K562 (cell line): ENCODE results near the gene GMPR. TPM values are rescaled to one million over a fixed set of nuclear protein-coding genes. Genes with fewer than 3 reads are reported as not detected.

Experiments used
- ASH1L ChIP-seq: fragments of 450-650 bp; IDR thresholded peaks from 2 replicates; pipeline ENCODE4 v1.6.1; 2018; ENCODE audit warnings: borderline replicate concordance, mild to moderate bottlenecking, low read depth; ENCODE audit not compliant: partially characterized antibody
- BRD4 ChIP-seq: fragments of 200-600 bp; sonication (generic); IDR thresholded peaks from 2 replicates; pipeline ENCODE4 v1.6.1; 2017; ENCODE audit warnings: inconsistent platforms
- CHD4 ChIP-seq: fragments of 200-600 bp; sonication (generic); IDR thresholded peaks from 3 replicates; pipeline ENCODE4 v1.6.1; 2012; ENCODE audit warnings: low read depth, mild to moderate bottlenecking, mixed read lengths, low read length, inconsistent platforms; ENCODE audit not compliant: insufficient read depth, insufficient replicate concordance, poor library complexity, severe bottlenecking
- ELF2 ChIP-seq: fragments of 250-450 bp; sonication (Bioruptor Pico); IDR thresholded peaks from 2 replicates; pipeline ENCODE4 v1.5.0; 2021; ENCODE audit warnings: mild to moderate bottlenecking
- MTA1 ChIP-seq: fragments of 450-650 bp; IDR thresholded peaks from 2 replicates; pipeline ENCODE4 v1.6.1; 2017; ENCODE audit warnings: borderline replicate concordance
- MXD1 ChIP-seq: fragments of 250-450 bp; sonication (Bioruptor Pico); IDR thresholded peaks from 2 replicates; pipeline ENCODE4 v1.8.0; 2021; ENCODE audit warnings: borderline replicate concordance, mild to moderate bottlenecking, moderate library complexity; ENCODE audit not compliant: poor library complexity, severe bottlenecking
- RBM39 ChIP-seq: fragments of 200-400 bp; formaldehyde crosslinking; optimal IDR thresholded peaks from 2 replicates; pipeline ENCODE3; 2018; ENCODE audit warnings: low read depth, low read length
- SREBF2 ChIP-seq: sonication (generic); formaldehyde crosslinking; IDR thresholded peaks from 2 replicates; pipeline ENCODE4 v1.4.0; 2020; ENCODE audit warnings: mild to moderate bottlenecking, missing genetic modification reagents
- TCFL5 ChIP-seq: fragments of 250-450 bp; sonication (Bioruptor Pico); conservative IDR thresholded peaks from 2 replicates; pipeline ENCODE4 v1.6.1; 2021; ENCODE audit warnings: mild to moderate bottlenecking, moderate library complexity, matching md5 sums
- ZNF699 ChIP-seq: fragments of 250-450 bp; sonication (Bioruptor Pico); IDR thresholded peaks from 2 replicates; pipeline ENCODE4 v1.8.0; 2021; ENCODE audit warnings: mild to moderate bottlenecking, moderate library complexity; ENCODE audit not compliant: insufficient replicate concordance
- polyA plus RNA-seq, 8 experiments: library from polyadenylated mRNA; depleted of rRNA in 4 of 8; stranded (reverse) in 5 of 8; unstranded in 3 of 8; fragments of >200 nt; fragmentation: Nextera tagmentation in 2 of 8; fragmentation: Illumina TruSeq in 1 of 8; extraction: Ambion mirVana in 2 of 8; extraction: Trizol in 1 of 8; gene quantifications; 2 replicates each; pipeline versions ENCODE4 v1.2.1 to v1.2.3, GENCODE V29; 2011 to 2014; ENCODE audit warnings: inconsistent platforms in 1 of 8, missing spikeins in 1 of 8
- total RNA-seq, 7 experiments: library from RNA; depleted of rRNA in 6 of 7; stranded (reverse); fragments of >200 nt in 6 of 7; fragmentation: Illumina TruSeq in 2 of 7; extraction: Trizol in 2 of 7; gene quantifications; 2 replicates each; pipeline versions ENCODE4 v1.2.1 to v1.2.3, GENCODE V29; 2011 to 2021; ENCODE audit warnings: low replicate concordance in 1 of 7
- TF ChIP-seq, protein P1 (sequence below): sonication (generic); formaldehyde crosslinking; IDR thresholded peaks from 2 replicates; pipeline ENCODE4 v1.8.1; 2023; ENCODE audit warnings: mild to moderate bottlenecking, missing genetic modification reagents, moderate library complexity
- TF ChIP-seq, protein P2 (sequence below): fragments of 250-450 bp; sonication (Bioruptor Pico); IDR thresholded peaks from 2 replicates; pipeline ENCODE4 v1.5.0; 2022; ENCODE audit warnings: mild to moderate bottlenecking
- TF ChIP-seq, protein P3 (sequence below): sonication (generic); IDR thresholded peaks from 2 replicates; pipeline ENCODE4 v1.6.1; 2016
- TF ChIP-seq, protein P4 (sequence below): sonication (generic); formaldehyde crosslinking; IDR thresholded peaks from 2 replicates; pipeline ENCODE4 v1.8.1; 2022; ENCODE audit warnings: missing genetic modification reagents

Gene GMPR
- total and polyA plus RNA-seq, 9 of the 15 experiments (the other 6 are each of a cell fraction or from before 2014, with no cell fraction given) = 34.6 to 83.7 (median 49.8) TPM

- TF ChIP-seq, protein P1, sequence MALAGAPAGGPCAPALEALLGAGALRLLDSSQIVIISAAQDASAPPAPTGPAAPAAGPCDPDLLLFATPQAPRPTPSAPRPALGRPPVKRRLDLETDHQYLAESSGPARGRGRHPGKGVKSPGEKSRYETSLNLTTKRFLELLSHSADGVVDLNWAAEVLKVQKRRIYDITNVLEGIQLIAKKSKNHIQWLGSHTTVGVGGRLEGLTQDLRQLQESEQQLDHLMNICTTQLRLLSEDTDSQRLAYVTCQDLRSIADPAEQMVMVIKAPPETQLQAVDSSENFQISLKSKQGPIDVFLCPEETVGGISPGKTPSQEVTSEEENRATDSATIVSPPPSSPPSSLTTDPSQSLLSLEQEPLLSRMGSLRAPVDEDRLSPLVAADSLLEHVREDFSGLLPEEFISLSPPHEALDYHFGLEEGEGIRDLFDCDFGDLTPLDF = no peak
- TF ChIP-seq ZNF699 (CRISPR knock-in tag) (no peak), SREBF2 (0 out of 2 replicates have a peak, but pooled peaks have one; percentile 52), RBM39 (no peak), MTA1 (0 out of 2 replicates have a peak, but pooled peaks have one; percentile 58), MXD1 (CRISPR knock-in tag) (peak; percentile 37), ELF2 (CRISPR knock-in tag) (peak; percentile 47; the same call in 1 of the 2 replicates), TCFL5 (peak; percentile 56; the same call in 1 of the 2 replicates), CHD4 (no peak), BRD4 (no peak), ASH1L (peak; percentile 22)
- TF ChIP-seq, protein P2, sequence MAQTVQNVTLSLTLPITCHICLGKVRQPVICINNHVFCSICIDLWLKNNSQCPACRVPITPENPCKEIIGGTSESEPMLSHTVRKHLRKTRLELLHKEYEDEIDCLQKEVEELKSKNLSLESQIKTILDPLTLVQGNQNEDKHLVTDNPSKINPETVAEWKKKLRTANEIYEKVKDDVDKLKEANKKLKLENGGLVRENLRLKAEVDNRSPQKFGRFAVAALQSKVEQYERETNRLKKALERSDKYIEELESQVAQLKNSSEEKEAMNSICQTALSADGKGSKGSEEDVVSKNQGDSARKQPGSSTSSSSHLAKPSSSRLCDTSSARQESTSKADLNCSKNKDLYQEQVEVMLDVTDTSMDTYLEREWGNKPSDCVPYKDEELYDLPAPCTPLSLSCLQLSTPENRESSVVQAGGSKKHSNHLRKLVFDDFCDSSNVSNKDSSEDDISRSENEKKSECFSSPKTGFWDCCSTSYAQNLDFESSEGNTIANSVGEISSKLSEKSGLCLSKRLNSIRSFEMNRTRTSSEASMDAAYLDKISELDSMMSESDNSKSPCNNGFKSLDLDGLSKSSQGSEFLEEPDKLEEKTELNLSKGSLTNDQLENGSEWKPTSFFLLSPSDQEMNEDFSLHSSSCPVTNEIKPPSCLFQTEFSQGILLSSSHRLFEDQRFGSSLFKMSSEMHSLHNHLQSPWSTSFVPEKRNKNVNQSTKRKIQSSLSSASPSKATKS (CRISPR knock-in tag) = no peak
- TF ChIP-seq, protein P3, sequence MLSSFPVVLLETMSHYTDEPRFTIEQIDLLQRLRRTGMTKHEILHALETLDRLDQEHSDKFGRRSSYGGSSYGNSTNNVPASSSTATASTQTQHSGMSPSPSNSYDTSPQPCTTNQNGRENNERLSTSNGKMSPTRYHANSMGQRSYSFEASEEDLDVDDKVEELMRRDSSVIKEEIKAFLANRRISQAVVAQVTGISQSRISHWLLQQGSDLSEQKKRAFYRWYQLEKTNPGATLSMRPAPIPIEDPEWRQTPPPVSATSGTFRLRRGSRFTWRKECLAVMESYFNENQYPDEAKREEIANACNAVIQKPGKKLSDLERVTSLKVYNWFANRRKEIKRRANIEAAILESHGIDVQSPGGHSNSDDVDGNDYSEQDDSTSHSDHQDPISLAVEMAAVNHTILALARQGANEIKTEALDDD = no peak
- TF ChIP-seq, protein P4, sequence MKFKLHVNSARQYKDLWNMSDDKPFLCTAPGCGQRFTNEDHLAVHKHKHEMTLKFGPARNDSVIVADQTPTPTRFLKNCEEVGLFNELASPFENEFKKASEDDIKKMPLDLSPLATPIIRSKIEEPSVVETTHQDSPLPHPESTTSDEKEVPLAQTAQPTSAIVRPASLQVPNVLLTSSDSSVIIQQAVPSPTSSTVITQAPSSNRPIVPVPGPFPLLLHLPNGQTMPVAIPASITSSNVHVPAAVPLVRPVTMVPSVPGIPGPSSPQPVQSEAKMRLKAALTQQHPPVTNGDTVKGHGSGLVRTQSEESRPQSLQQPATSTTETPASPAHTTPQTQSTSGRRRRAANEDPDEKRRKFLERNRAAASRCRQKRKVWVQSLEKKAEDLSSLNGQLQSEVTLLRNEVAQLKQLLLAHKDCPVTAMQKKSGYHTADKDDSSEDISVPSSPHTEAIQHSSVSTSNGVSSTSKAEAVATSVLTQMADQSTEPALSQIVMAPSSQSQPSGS (CRISPR knock-in tag) = no peak
These were observed 29.3 kb downstream of the GMPR start (continued) for GRCh38 chr6:16267428-16268263.
